Inferior parietal cortex (tissue), 1 donor: ENCODE results near the gene XYLT1.

ENCODE experiments used
- DNase-seq: peaks from one replicate; pipeline ENCODE4 v3.0.0-alpha.2; 2016; ENCODE audit errors: extremely low spot score

The XYLT1 gene

GRCh38 chr16:17203424-17203823 is 267.3 kb downstream of the XYLT1 start:
- no peak for DNase-seq

GRCh38 chr16:17199135-17199534 is 271.6 kb downstream of the XYLT1 start:
- DNase-seq, result no peak

DNA sequence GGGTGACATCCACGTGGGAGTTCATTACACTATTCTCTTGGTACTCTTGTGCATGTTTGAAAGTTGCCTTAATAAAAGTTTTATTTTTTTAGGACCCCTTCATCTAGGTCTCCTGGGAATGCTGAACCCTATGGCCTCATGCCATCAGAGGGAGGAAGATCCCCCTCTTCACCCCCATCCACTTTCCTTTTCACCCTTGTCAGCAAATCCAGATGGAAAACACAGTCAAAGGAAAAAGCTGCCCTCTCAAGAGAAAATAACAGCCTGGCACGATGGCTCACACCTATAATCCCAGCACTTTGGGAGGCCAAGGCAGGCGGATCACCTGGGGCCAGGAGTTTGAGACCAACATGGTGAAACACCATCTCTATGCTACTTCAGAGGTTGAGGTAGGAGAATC is 274.2 kb downstream of the XYLT1 start:
- no peak for DNase-seq

GRCh38 chr16:17194190-17194780 is 276.5 kb downstream of the XYLT1 start:
- DNase-seq, result peak; percentile 59

DNA sequence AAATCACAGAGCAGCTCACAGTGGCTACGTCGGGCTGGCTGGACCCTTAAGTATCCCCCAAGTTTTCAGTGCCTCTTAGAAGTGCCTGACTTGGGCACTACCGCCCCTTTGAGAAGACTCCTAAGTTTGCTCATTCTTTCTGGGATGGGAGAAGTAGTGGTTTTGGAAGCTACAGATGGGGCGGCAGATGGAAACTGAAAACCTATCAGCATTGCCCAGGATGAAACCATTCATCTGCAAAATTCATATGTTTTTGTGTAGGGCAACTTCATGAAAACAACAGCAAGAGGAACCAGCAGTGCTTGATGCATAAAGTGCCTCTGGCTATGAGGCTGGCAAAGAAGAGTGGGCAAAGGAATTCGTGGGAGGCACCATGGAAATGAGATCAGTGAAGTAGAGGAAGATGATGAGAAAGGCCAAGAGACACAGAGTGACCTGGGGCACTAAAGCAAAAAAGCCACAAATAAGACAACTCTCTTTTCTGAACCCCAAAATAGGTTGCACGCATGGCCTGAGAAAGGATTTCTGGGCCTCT is 277.1 kb downstream of the XYLT1 start:
- no peak for DNase-seq

DNA sequence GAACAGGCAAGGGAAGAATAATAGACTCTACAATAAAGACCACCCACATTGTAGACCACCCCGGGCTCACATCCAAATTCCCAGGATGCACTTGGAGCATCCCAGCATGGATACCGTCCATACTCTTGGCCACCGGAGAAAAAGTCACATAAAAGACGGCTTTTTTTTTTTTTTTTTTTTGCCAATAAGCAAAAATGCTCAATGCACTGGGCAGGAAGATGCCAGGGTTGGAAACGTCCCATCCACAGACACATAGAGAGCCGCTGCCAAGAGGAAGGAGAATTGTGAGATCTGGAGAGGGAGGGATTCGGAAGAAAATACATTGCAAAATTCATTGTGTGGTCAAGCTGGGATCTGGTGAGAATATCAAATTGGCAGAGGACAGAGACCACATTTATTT is 286.7 kb downstream of the XYLT1 start:
- no peak for DNase-seq

DNA sequence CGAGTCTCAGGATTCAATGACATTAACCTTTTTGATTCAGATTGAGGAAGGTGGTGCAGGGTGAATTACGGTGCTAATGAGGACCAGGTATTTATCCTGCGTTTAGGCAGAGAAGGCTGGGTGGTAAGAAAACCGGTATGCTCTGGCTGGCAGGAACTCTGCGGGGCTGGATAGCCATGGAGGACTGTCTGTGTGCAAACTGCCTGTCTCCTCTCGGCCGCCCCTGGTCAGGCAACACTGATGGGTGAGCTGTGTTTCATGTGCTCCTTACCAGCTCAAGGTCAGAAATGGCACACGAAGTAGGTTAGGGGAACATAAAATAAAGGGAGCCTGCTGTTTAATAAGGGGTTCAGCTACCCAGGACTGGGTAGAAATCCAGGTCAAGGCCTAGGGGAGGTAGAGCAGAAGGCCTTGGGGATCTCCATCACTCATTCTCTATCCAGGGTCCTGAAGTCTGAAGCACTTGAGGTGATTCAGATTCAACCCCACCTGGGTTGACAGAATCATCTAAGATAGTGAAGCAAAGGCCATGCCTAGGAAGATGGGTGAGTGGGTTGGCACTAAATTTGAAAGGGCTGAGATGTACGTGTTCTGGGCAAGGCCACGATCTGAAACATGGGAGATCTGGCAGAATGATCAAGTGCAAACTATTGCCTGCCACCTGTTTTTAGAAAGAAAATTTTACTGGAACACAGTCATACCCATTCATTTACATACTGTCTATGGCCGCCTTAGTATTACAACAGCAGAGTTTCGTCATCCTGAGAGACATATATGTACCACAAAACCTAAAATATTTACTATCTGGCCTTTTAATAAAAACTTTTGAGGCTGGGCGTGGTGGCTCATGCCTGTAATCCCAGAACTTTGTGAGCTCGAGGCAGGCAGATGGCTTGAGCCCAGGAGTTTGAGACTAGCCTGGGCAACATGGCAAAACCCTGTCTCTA is 292.5 kb downstream of the XYLT1 start:
- no peak for DNase-seq

DNA sequence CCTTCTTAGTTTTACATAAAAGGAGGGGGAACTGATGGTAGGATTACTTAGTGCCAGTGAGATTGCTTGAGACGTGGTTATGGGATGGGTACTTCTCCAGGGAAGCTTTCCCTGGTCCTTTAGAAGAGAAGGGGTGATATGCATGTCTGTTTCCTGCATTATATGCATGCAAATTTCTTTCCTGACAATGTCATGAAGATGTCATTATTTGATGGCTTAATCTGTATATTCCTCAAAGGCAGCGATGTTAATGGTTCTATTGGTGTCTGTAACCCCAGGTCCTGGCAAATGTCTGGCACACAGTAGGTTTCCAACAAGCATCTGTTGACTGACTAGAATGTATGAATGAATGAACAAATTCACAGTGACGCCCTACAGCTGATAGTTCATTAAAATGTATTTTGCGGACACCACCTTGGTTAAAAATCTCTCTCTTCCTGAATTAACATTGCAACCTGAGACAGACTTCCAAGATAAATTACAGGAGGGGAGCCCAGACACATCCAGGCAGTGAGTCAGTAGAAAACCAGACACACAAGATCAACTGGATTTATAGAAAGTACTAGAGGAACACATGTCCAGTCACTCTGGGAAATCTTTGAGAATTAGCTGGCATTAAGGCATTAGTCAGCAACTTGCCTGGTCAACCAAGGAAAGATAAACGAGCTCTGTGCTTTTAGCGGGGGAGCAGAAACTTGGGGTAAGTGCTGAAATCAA is 293.4 kb downstream of the XYLT1 start:
- no peak for DNase-seq

GRCh38 chr16:17176199-17176598 is 294.6 kb downstream of the XYLT1 start:
- no peak for DNase-seq

- DNase-seq, result no peak
Observed at GRCh38 chr16:17173281-17173680, 297.5 kb downstream of the XYLT1 start.

- no peak for DNase-seq
Observed at GRCh38 chr16:17171250-17172143, 299.3 kb downstream of the XYLT1 start.

DNA sequence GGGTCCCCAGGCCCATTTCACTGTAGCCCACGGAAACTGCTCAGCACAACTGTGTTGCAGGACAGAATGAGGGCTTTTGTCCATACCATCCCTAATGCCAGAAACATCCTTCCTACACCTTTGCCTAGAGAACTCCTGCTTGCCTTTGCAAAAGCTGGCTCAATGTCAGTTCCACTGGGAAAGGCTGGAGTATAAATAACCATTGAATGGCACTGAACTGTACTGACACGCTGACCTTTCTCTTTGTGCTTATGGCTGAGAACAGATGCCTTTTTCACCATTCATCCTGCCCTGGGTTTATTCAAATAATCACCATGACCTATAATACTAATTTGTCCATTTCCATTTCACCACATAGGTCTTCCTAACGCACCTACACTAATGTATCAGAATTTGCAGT is 300.3 kb downstream of the XYLT1 start:
- DNase-seq, result no peak

GRCh38 chr16:17168181-17168580 is 302.6 kb downstream of the XYLT1 start:
- DNase-seq, result no peak

- DNase-seq, result no peak
Observed at GRCh38 chr16:17166095-17166494, 304.7 kb downstream of the XYLT1 start.

DNA sequence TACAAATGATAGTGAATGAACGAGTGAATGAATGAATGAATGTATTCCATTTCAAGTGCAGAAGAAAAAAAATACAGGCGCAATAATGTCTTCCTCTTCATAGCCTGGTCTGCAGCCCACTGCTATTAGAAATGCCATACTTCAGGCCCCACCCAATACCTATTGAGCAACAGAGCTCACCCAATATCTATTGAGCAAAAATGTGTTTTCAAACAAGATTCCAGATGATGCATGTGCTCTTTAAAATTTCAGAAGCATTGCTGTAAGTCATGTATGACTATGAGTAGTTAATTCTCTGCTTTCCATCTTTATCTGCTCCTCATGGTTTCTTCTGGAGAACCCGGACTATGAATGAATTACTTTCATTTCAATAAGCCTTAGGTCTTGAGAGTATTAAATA is 308.2 kb downstream of the XYLT1 start:
- DNase-seq, result no peak

GRCh38 chr16:17160920-17161431 is 309.8 kb downstream of the XYLT1 start:
- DNase-seq, result no peak

- no peak for DNase-seq
Observed at GRCh38 chr16:17160285-17160853, 310.4 kb downstream of the XYLT1 start.

GRCh38 chr16:17159617-17160016 is 311.1 kb downstream of the XYLT1 start:
- DNase-seq, result no peak

- DNase-seq, result no peak
Observed at GRCh38 chr16:17155936-17156335, 314.8 kb downstream of the XYLT1 start.

- DNase-seq, result no peak
Observed at GRCh38 chr16:17155485-17155884, 315.3 kb downstream of the XYLT1 start.

DNA sequence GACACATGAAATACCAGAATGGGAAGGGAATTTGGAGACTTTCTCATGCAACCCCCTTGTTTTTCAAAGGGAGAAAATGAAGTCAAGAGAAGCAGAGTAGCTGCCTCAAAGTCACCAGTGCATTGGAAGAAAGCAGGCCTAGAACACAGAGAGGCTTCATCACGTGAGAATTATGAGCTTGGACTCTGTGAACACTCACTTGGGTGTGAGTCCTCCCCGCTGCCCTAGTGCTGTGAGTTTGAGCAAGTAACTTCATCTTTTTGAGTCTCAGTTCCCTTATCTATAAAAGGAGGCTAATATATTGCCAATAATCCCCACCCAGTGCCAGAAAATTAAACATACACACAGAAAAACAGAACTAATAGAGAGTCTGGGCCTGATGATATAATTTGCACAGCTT is 315.8 kb downstream of the XYLT1 start:
- no peak for DNase-seq
